Testis (tissue), 3 donors: ENCODE results near the gene METTL5. TPM values are rescaled to one million over a fixed set of nuclear protein-coding genes. Genes with fewer than 3 reads are reported as not detected.

ENCODE experiments used
- DNase-seq: peaks from one replicate; pipeline ENCODE4 v3.0.0-alpha.2; 2019
- H3K27ac ChIP-seq, 2 donors: fragments of 200-600 bp; sonication (generic); one replicate each; pipeline ENCODE4 v1.5.1; 2019
- H3K27me3 ChIP-seq: fragments of 200-600 bp; sonication (generic); one replicate; pipeline ENCODE4 v1.5.1; 2019
- H3K36me3 ChIP-seq: fragments of 200-600 bp; sonication (generic); one replicate; pipeline ENCODE4 v1.5.1; 2017; ENCODE audit warnings: low read depth; ENCODE audit errors: missing control alignments
- H3K4me1 ChIP-seq: fragments of 200-600 bp; sonication (generic); one replicate; pipeline ENCODE4 v1.5.1; 2019
- H3K4me3 ChIP-seq, 2 donors: fragments of 200-600 bp; sonication (generic); one replicate each; pipeline ENCODE4 v1.5.1; 2017 to 2019
- H3K9me3 ChIP-seq: fragments of 200-600 bp; sonication (generic); one replicate; pipeline ENCODE4 v1.5.1; 2017
- POLR2A ChIP-seq: fragments of 450-650 bp; IDR thresholded peaks from one replicate; pipeline ENCODE4 v1.6.1; 2017; ENCODE audit warnings: antibody characterized with exemption, mild to moderate bottlenecking, moderate library complexity
- WGBS, 2 donors: methylation state at CpG; one replicate each; pipeline ENCODE4 v1.1.5; 2018; 5-methylcytosine and 5-hydroxymethylcytosine counted together
- intact Hi-C: fragments of 100-400 bp; cut with DNase I; formaldehyde crosslinking; loops from one replicate; pipeline ENCODE4 v1.15.1; 2023; ENCODE audit warnings: low total_unique reads
- polyA plus RNA-seq: library from polyadenylated mRNA; stranded (reverse); fragments of 350-450 nt; fragmentation: Illumina TruSeq; extraction: RNeasy Lipid Tissue Mini Kit (QIAGEN cat#74804); gene quantifications from one replicate; pipeline ENCODE4 v1.2.3, GENCODE V29; 2014; ENCODE audit warnings: low read depth, low replicate concordance; ENCODE audit not compliant: insufficient read depth
- total RNA-seq, 2 donors: library from RNA; depleted of rRNA; stranded (reverse); fragments of >200 nt; gene quantifications; one replicate each; pipeline ENCODE4 v1.2.3, GENCODE V29; 2016
- TF ChIP-seq, protein P1 (sequence below), 3 experiments: fragments of 450-650 bp in 2 of 3; fragments of 200-600 bp in 1 of 3; sonication (generic) in 1 of 3; IDR thresholded peaks; one replicate each; pipeline ENCODE4 v1.5.1; 2016 to 2019; ENCODE audit warnings: antibody characterized with exemption in 3 of 3, mild to moderate bottlenecking in 2 of 3, moderate library complexity in 1 of 3

METTL5 gene
- total and polyA plus RNA-seq, 3 donors from 2014 or later: 35.8 to 48.2 (median 40.2) TPM

DNA sequence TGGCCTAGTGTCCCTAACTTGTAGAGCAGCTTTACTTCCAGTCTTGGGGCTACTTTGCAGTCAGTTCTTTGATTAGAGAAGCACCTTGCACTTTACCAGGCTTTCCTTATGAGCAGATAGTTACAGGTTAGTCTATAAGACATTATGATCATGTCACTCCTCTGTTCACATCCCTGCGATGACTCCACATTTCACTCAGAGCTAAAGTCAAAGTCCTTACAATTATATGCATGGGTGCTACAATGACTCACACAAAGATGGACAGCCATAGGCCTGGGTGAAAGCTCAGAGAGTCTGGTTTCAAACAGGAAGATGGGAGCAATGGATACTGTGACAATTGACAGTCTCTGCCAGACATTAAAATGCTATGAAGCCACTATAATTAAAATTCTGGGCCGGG, 53.1 kb downstream of the METTL5 start:
- TF ChIP-seq, protein P1, sequence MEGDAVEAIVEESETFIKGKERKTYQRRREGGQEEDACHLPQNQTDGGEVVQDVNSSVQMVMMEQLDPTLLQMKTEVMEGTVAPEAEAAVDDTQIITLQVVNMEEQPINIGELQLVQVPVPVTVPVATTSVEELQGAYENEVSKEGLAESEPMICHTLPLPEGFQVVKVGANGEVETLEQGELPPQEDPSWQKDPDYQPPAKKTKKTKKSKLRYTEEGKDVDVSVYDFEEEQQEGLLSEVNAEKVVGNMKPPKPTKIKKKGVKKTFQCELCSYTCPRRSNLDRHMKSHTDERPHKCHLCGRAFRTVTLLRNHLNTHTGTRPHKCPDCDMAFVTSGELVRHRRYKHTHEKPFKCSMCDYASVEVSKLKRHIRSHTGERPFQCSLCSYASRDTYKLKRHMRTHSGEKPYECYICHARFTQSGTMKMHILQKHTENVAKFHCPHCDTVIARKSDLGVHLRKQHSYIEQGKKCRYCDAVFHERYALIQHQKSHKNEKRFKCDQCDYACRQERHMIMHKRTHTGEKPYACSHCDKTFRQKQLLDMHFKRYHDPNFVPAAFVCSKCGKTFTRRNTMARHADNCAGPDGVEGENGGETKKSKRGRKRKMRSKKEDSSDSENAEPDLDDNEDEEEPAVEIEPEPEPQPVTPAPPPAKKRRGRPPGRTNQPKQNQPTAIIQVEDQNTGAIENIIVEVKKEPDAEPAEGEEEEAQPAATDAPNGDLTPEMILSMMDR (IDR thresholded peaks at IDR 0.05): no peak
- TF ChIP-seq POLR2A: no peak
- Histone ChIP-seq H3K9me3 (no peaks in the 10 kb centered on the region), H3K27me3 (no peaks in the 10 kb centered on the region), H3K4me1 (no peaks in the 10 kb centered on the region), H3K27ac (no peak overlapping the region), H3K36me3 (no peaks in the 10 kb centered on the region), H3K4me3 (no peak overlapping the region)
- DNase-seq: no peak
- intact Hi-C loops: no loop called here
- WGBS, 2 donors: 100% methylated on average over 2 of the region's 2 CpGs

DNA sequence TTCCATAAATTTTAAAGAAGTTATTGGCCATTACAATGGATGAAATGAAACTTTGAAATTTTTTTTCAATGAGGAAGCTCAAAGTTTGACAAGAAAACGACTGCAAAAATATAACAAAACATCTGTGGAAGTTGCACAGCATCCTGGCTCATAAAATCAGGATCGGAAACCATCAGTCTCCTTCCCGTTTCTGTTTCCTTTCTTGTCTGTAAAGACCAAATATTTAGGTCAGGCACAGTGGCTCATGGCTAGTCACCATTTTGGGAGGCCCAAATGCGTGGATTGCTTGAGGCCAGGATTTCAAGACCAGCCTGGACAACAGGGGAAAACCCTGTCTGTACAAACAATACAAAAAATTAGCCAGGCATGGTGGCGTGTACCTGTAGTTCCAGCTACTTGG, 53.7 kb downstream of the METTL5 start:
- no peaks in the 10 kb centered on the region for H3K9me3 ChIP-seq
- no peaks in the 10 kb centered on the region for H3K36me3 ChIP-seq
- H3K27ac ChIP-seq: no peak overlapping the region
- no peak for TF ChIP-seq POLR2A
- TF ChIP-seq, protein P1 (IDR thresholded peaks at IDR 0.05): no peak
- no peak for DNase-seq
- H3K4me3 ChIP-seq: no peak overlapping the region
- WGBS, 2 donors: 84 to 93% methylated on average over 5 of the region's 5 CpGs
- intact Hi-C loops: no loop called here
- no peaks in the 10 kb centered on the region for H3K27me3 ChIP-seq
- H3K4me1 ChIP-seq: no peaks in the 10 kb centered on the region

DNA sequence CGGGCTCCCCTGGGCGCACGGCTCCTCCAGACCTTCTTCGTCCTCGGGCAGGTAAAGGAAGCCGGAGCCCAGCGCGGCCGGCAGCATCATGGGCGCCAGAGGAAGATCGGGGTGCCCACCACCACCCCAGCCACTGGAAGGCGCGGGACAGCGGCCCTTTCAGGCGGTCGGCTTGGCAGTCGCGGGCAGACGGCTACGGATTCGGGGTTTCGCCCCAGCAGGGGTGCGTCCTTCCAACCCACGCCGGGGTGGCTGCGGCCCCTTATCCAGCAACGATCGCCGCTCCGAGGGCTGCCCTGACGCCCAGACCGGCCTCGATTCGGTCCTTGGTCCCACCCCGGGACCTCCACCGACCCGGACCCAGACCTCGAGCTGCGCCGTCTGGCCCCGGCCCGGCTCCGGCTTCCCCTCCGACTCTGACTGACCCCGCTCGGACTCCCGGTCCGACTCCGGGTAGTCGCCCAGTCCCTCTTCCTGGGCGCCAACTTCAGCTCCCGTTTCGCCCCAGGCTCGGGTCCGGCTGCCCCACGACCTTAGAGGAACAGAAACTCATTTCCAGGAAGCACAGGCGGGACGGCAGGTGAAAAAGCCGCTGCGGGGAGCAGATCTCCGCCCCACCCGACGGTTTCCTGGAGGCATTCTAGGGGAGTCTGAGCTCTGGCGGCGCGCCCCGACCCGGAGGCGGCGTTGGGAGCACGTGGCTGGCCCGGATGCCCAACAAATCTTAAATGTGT, 56.3 kb downstream of the METTL5 start:
- TF ChIP-seq POLR2A: no peak
- TF ChIP-seq, protein P1 (IDR thresholded peaks at IDR 0.05): no peak
- H3K4me3 ChIP-seq: peak overlapping the region; percentile 19 to 36
- no peaks in the 10 kb centered on the region for H3K36me3 ChIP-seq
- H3K4me1 ChIP-seq: peaks cover 5% of the 10 kb centered on the region
- H3K27ac ChIP-seq: no peak overlapping the region
- no peaks in the 10 kb centered on the region for H3K9me3 ChIP-seq
- intact Hi-C loops: no loop called here
- H3K27me3 ChIP-seq: no peaks in the 10 kb centered on the region
- no peak for DNase-seq
- 18 to 55% methylated on average over 27 to 59 of the region's 72 CpGs for WGBS, 2 donors

DNA sequence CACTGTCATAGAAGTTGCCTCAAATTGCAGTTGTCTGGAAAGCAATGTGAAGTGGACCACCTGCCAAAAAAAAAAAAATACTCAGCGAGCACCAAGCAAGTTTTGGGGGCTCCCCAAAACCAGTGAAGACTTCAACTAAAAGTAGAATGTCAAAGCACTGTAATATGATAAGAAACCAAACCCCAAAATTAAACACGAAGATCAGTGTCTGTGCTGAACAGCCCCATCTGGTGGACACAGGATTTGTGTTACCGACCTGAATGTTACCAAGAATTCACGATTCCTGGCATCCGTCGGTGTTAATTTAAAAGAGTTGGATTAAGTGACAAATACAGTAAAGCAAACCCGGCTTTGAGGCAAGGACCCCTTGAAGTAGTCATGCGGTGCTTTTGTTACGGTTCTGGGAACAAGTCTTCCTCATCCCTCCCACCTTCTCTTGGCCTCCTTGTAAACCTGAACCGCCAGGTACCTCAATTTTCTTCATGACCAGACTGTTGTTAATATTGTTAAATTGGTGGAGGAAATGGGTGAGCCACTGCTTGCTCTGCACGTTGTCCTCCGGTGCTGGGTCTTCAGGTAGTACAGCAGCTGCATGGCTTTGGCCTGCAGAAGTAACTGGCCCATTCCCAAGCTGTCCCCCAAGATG, 57.3 kb downstream of the METTL5 start:
- Histone ChIP-seq H3K4me3 (no peak overlapping the region), H3K4me1 (peaks cover 5% of the 10 kb centered on the region), H3K9me3 (no peaks in the 10 kb centered on the region), H3K36me3 (no peaks in the 10 kb centered on the region), H3K27me3 (no peaks in the 10 kb centered on the region), H3K27ac (no peak overlapping the region)
- DNase-seq: peak; percentile 84
- 10 to 25% methylated on average over 12 of the region's 12 CpGs for WGBS, 2 donors
- TF ChIP-seq, protein P1 (IDR thresholded peaks at IDR 0.05): peak; percentile 52 to 72 (median 69)
- TF ChIP-seq POLR2A: no peak
- intact Hi-C loops: no loop called here
